Activated CD8-positive, alpha-beta T cell treated with anti-CD3 and anti-CD28 coated beads for 36 hours (primary cell): ENCODE measurements around the gene PPP1R27. TPM values are rescaled to one million over a fixed set of nuclear protein-coding genes. Genes with fewer than 3 reads are reported as not detected.

Experiments
- ATAC-seq: fragments of 200-7000 bp; cut with Tn5 transposase; one replicate; pipeline ENCODE4 v1.10.0; 2021; ENCODE audit warnings: mild to moderate bottlenecking, moderate library complexity
- CTCF ChIA-PET: fragments of 350-600 bp; sonication (Branson Sonifier 250); formaldehyde crosslinking; loops from one replicate; lab custom pipeline; 2021; ENCODE audit warnings: antibody characterized with exemption; lab: Charles Lee
- POLR2A ChIA-PET: fragments of 350-600 bp; sonication (Branson Sonifier 250); formaldehyde crosslinking; loops from one replicate; lab custom pipeline; 2021; ENCODE audit warnings: antibody characterized with exemption; lab: Charles Lee
- DNase-seq: peaks from one replicate; pipeline ENCODE4 v3.0.0-alpha.2; 2020
- H3K27ac Mint-ChIP-seq: one replicate; pipeline ENCODE4 v1.8.0; 2021; ENCODE audit warnings: mild to moderate bottlenecking, mixed read lengths
- H3K27me3 Mint-ChIP-seq: one replicate; pipeline ENCODE4 v1.8.0; 2021; ENCODE audit warnings: mixed read lengths
- H3K36me3 Mint-ChIP-seq: one replicate; pipeline ENCODE4 v1.8.0; 2021; ENCODE audit warnings: low read depth, mixed read lengths
- H3K4me1 Mint-ChIP-seq: one replicate; pipeline ENCODE4 v1.8.0; 2021; ENCODE audit warnings: low read depth, mixed read lengths
- H3K4me3 Mint-ChIP-seq: one replicate; pipeline ENCODE4 v1.8.0; 2021; ENCODE audit warnings: mild to moderate bottlenecking, moderate library complexity, mixed read lengths
- H3K9me3 Mint-ChIP-seq: one replicate; pipeline ENCODE4 v1.8.0; 2021; ENCODE audit warnings: mixed read lengths
- CTCF ChIP-seq: fragments of 200-600 bp; IDR thresholded peaks from one replicate; pipeline ENCODE4 v1.8.0; 2022; ENCODE audit warnings: antibody characterized with exemption, mild to moderate bottlenecking
- intact Hi-C: fragments of 100-400 bp; cut with micrococcal nuclease; formaldehyde crosslinking; loops from one replicate; pipeline ENCODE4 v1.10.0; 2022
- total RNA-seq, 2 experiments: library from RNA; stranded (reverse); gene quantifications; one replicate each; pipeline ENCODE4 v1.2.3, GENCODE V29; 2021

The PPP1R27 gene
- total RNA-seq, 2 experiments from 2014 or later = not detected

GRCh38 chr17:81833160-81833920, 1.5 kb downstream of the PPP1R27 start, which contains the start of gene MCRIP1:
Gene MCRIP1, minus strand, starts transcription at chr17:81833291. Its CDS starts 8,785 bp downstream, at chr17:81824506.
- Mint-ChIP-seq H3K27ac (peak within 1 kb of the TSS; percentile 95), H3K4me1 (peaks cover 25% of the 10 kb centered on the region), H3K27me3 (no peaks in the 10 kb centered on the region), H3K4me3 (peak within 1 kb of the TSS; percentile 95), H3K36me3 (peaks cover 3% of the 10 kb centered on the region), H3K9me3 (no peaks in the 10 kb centered on the region)
- intact Hi-C loops = no loop called here
- ATAC-seq (peak; percentile 82), DNase-seq (peak; percentile 96)
- TF ChIP-seq CTCF = no peak
- ChIA-PET POLR2A (interaction anchor here (0.6 to 2.8 kb wide), 13 partner anchors 9 to 465 kb away, joined by 3 to 14 read pairs (median 5); partner anchors contain the start of genes ARHGDIA and MRPL12), CTCF (interaction anchor here (1.0 kb wide), 1 partner anchor 99 kb away, joined by 3 read pairs; no protein-coding TSS in a partner anchor)

GRCh38 chr17:81832608-81833159, 2.2 kb downstream of the PPP1R27 start:
- peaks cover 26% of the 10 kb centered on the region for H3K4me1 Mint-ChIP-seq
- ChIA-PET CTCF (no interaction called here), POLR2A (interaction anchor here (0.6 to 2.8 kb wide), 10 partner anchors 8 to 167 kb away, joined by 3 to 14 read pairs (median 5); partner anchors contain the start of genes ARHGDIA and MRPL12)
- ATAC-seq (peak; percentile 55), DNase-seq (peak; percentile 79)
- peak overlapping the region; percentile 95 for H3K27ac Mint-ChIP-seq
- peak overlapping the region; percentile 95 for H3K4me3 Mint-ChIP-seq
- intact Hi-C loops = no loop called here
- peaks cover 3% of the 10 kb centered on the region for H3K36me3 Mint-ChIP-seq
- no peaks in the 10 kb centered on the region for H3K27me3 Mint-ChIP-seq
- H3K9me3 Mint-ChIP-seq = no peaks in the 10 kb centered on the region
- no peak for TF ChIP-seq CTCF

GRCh38 chr17:81831957-81832607, 2.8 kb downstream of the PPP1R27 start:
- Mint-ChIP-seq H3K36me3 (peaks cover 3% of the 10 kb centered on the region), H3K9me3 (no peaks in the 10 kb centered on the region), H3K27me3 (no peaks in the 10 kb centered on the region), H3K4me1 (peaks cover 26% of the 10 kb centered on the region), H3K4me3 (peak overlapping the region; percentile 95), H3K27ac (peak overlapping the region; percentile 95)
- ChIA-PET POLR2A (interaction anchor here (0.6 to 2.8 kb wide), 7 partner anchors 27 to 1190 kb away, joined by 3 to 14 read pairs (median 3); partner anchors contain the start of gene MRPL12), CTCF (no interaction called here)
- ATAC-seq = peak; percentile 60
- DNase-seq = peak; percentile 79
- TF ChIP-seq CTCF = no peak
- intact Hi-C loops = no loop called here

GRCh38 chr17:81831563-81831956, 3.3 kb downstream of the PPP1R27 start:
- no peaks in the 10 kb centered on the region for H3K27me3 Mint-ChIP-seq
- H3K4me3 Mint-ChIP-seq = peak overlapping the region; percentile 95
- peaks cover 3% of the 10 kb centered on the region for H3K36me3 Mint-ChIP-seq
- intact Hi-C loops = no loop called here
- peaks cover 26% of the 10 kb centered on the region for H3K4me1 Mint-ChIP-seq
- DNase-seq = peak; percentile 35
- ATAC-seq = peak; percentile 5
- H3K27ac Mint-ChIP-seq = peak overlapping the region; percentile 95
- ChIA-PET POLR2A (interaction anchor here (0.7 to 2.8 kb wide), 5 partner anchors 36 to 1189 kb away, joined by 3 to 14 read pairs (median 3); partner anchors contain the start of gene MRPL12), CTCF (no interaction called here)
- TF ChIP-seq CTCF = no peak
- no peaks in the 10 kb centered on the region for H3K9me3 Mint-ChIP-seq
